Prostate gland (tissue), 2 donors: Measurements from ENCODE around the gene RAD1.

Experiments
- CTCF ChIP-seq, 4 experiments: fragments of 200-600 bp in 2 of 4; fragments of 450-650 bp in 2 of 4; sonication (generic) in 2 of 4; IDR thresholded peaks; 1 replicate in 3 of 4; 2 replicates in 1 of 4; pipeline ENCODE4 v1.5.1; 2016 to 2019; ENCODE audit warnings: antibody characterized with exemption in 4 of 4, mild to moderate bottlenecking in 2 of 4, moderate library complexity in 2 of 4
- POLR2A ChIP-seq: fragments of 450-650 bp; IDR thresholded peaks from one replicate; pipeline ENCODE4 v1.6.1; 2016; ENCODE audit warnings: antibody characterized with exemption, mild to moderate bottlenecking
- POLR2AphosphoS5 ChIP-seq: sonication (generic); formaldehyde crosslinking; IDR thresholded peaks from one replicate; pipeline ENCODE4 v1.6.1; 2017; ENCODE audit warnings: antibody characterized with exemption

GRCh38 chr5:34858790-34859189, 56.5 kb downstream of the RAD1 start:
- TF ChIP-seq POLR2AphosphoS5 (no peak), CTCF (IDR thresholded peaks at IDR 0.05) (no peak), POLR2A (no peak)
